H7 (cell line): ENCODE data around the gene GALNT9. TPM values are rescaled to one million over a fixed set of nuclear protein-coding genes. Genes with fewer than 3 reads are reported as not detected.
A peak's percentile ranks its signal among the peaks of the same experiment; 100 is the strongest.

Source experiments
- DNase-seq: peaks from one replicate; pipeline ENCODE4 v3.0.0; 2012
- H3K27me3 ChIP-seq: 2 replicates; pipeline ENCODE4 v1.6.0; 2011; ENCODE audit warnings: mild to moderate bottlenecking, low read length; ENCODE audit not compliant: control insufficient read depth, insufficient read depth
- H3K36me3 ChIP-seq: replicated peaks from 2 replicates; pipeline ENCODE4 v1.5.1; 2011; ENCODE audit warnings: low read length; ENCODE audit not compliant: control insufficient read depth, insufficient read depth
- H3K4me3 ChIP-seq: 2 replicates; pipeline ENCODE4 v1.5.1; 2011; ENCODE audit warnings: low read depth, mild to moderate bottlenecking, control low read depth, low read length, moderate library complexity; ENCODE audit not compliant: insufficient read depth
- total RNA-seq: library from RNA; depleted of rRNA; stranded (reverse); fragments of >200 nt; shearing (Covaris generic); gene quantifications from 2 replicates; pipeline ENCODE4 v1.2.3, GENCODE V29; 2014

GALNT9 gene
- total RNA-seq, 1 experiment from 2014 or later = 0.45 TPM

DNA sequence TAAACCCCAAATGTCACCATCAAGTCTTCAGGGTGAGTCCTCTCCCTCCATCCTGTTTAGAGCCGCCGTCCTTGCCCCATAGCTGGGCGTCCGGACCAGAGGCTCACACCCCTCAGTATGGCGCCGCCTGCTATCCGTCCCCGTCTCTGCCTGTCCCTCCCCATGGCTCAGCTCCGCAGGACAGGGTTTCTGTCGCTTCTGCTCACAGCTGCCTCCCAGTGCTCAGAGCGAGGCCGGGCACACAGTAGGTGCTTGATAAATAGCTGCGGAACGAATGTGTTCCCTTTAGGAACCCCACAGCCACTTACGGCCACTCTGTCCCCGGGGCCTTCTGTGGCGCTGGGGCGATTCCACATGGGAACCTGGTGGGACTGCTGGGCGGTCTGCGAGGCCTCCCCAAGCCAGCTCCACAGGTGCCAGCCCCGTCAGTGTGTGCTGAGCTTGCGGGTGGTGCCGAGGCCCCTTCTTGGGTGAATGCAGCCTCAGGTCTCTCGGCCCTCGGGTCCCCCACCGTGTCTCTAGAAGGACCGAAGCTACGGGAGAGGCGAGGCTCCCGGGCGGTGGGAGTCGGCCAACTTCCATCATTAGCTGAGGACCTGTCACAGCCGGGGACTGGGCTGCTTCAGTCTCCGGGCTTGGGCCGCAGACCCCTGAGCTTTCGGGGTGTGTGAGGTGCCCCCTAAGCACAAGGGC, 122.2 kb downstream of the GALNT9 start:
- peak; percentile 66 for DNase-seq
- Histone ChIP-seq H3K4me3 (no peak overlapping the region), H3K27me3 (peaks cover 7% of the 10 kb centered on the region; the same call in 1 of the 2 replicates), H3K36me3 (no peaks in the 10 kb centered on the region)

GRCh38 chr12:132206046-132206434, 123.3 kb downstream of the GALNT9 start:
- DNase-seq = no peak
- Histone ChIP-seq H3K4me3 (no peak overlapping the region), H3K36me3 (no peaks in the 10 kb centered on the region), H3K27me3 (peaks cover 7% of the 10 kb centered on the region; the same call in 1 of the 2 replicates)

GRCh38 chr12:132205271-132206045, 123.9 kb downstream of the GALNT9 start:
- Histone ChIP-seq H3K27me3 (peaks cover 7% of the 10 kb centered on the region; the same call in 1 of the 2 replicates), H3K4me3 (no peak overlapping the region; the same call in 1 of the 2 replicates), H3K36me3 (no peaks in the 10 kb centered on the region)
- DNase-seq = peak; percentile 88

GRCh38 chr12:132204793-132205270, 124.6 kb downstream of the GALNT9 start:
- DNase-seq = no peak
- H3K27me3 ChIP-seq = peaks cover 7% of the 10 kb centered on the region
- no peak overlapping the region for H3K4me3 ChIP-seq

DNA sequence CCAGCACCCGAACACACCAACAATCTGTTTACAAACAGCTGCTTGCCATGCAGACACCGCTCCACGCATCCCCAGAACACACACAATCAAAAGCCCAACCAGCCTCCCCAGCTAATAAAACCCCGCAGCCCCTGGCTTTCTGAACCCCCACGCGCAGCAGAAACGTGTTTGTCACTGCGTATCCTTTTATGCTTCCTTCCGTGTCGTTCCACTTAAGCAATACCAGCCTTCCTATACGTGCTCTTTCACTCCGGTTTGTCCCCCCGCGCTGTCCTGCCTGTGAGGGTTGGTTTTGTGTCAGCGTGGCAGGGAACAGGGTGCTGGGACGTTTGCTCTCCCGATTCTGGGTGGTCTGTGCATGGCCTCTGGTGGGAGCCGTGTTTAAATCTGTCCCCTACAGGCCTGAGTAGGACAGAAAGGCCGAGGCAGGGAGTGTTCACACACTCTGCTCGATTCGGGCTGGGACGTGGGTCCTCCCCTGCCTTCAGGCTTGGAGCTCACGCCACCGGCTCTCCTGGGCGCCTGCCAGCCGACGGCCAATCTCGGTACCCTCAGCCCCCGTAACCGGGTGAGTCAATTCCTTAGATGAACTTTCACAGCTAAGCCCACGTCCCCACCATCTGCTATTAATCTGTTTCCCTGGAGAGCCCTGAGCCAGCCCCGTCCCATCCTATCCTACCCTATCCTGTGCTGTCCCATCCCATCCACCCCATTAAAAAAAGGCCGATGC, 125.2 kb downstream of the GALNT9 start:
- no peak overlapping the region for H3K4me3 ChIP-seq
- no peaks in the 10 kb centered on the region for H3K36me3 ChIP-seq
- DNase-seq = peak; percentile 62
- H3K27me3 ChIP-seq = peaks cover 7% of the 10 kb centered on the region

More at GRCh38 chr12:132204793-132205270, 124.6 kb downstream of the GALNT9 start:
- no peaks in the 10 kb centered on the region for H3K36me3 ChIP-seq

DNA sequence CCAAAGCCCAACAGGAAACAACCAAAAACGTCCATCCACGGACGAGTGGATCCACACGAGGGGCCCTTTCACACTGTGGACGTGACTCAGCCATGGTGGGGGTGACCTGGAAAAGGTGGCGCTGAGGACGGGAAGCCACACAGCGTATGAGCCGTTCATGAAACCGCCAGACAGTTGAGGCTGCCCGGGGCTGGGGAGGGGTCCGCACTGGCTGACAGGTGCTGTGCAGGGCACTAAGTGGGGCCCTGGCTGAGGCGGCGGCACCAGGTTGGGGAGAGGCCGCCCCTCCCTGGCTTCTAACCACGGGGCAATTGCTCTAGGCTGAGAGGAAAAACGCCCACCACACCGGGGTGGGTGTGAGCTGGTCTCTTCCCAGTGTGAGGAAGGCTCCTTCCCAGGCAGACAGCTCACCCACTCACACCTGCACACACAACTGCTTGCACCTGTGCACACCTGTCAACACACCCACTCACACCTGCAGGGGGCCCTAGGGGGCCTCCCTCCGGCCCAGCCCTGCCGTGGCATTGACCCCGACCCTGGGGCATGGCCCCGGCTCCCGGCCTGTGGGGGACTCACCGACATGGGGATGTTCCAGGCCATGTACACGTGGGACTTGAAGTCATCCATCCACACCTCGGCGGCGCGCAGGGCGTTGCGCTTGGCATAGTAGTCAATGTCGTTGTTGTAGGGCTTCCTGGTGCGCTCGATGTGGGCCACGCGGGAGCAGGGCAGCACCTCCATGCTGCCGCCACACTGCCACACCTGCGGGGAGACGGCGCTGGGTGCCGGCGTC, 126.3 kb downstream of the GALNT9 start:
- no peak overlapping the region for H3K4me3 ChIP-seq
- H3K36me3 ChIP-seq = no peaks in the 10 kb centered on the region
- peak; percentile 64 for DNase-seq
- peaks cover 7% of the 10 kb centered on the region for H3K27me3 ChIP-seq

GRCh38 chr12:132201391-132202120, 127.8 kb downstream of the GALNT9 start:
- DNase-seq = peak; percentile 46
- H3K27me3 ChIP-seq = peaks cover 7% of the 10 kb centered on the region
- no peaks in the 10 kb centered on the region for H3K36me3 ChIP-seq
- no peak overlapping the region for H3K4me3 ChIP-seq

- DNase-seq = no peak
- H3K4me3 ChIP-seq = no peak overlapping the region
- H3K36me3 ChIP-seq = no peaks in the 10 kb centered on the region
- peaks cover 5% of the 10 kb centered on the region for H3K27me3 ChIP-seq
Observed at GRCh38 chr12:132200800-132201199, 128.6 kb downstream of the GALNT9 start.

DNA sequence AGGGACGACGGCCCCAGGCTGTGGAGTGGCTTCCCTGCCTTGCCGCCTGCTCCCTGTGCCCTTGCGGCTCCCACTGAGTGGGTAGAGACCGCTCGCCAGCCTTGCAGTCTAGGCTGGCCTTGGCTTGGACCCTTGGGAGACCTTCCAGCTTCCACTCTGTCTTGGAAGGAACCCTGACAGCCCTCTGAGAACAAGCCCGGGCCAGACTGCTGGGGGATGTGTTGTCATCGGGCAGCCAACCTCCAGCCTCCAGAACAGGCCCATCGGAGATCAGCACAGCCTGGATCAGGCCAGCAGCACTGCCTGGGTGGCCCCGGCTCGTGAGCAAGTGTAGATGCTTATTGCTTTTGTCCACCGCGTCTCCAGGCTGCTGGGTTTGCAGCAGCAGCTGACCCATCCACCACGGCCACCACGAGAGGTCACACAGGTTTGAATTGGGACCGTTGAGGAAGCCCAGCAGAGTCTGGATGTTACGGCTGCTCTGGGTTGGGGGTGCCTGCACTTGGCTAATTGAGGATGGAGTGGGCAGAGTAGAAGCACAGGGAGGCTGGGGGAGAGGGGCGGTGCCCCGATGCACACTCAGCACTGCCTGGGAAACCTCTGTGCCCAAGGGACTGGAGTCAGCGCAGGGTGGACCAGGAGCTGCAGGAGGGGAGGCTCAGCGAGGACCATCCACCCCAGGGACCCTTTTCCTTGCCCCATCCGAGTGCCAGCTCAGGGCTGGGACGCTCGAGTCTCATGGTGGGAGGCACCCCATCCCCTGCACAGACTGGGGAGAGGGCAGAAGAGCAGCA, 129.7 kb downstream of the GALNT9 start:
- Histone ChIP-seq H3K27me3 (no peaks in the 10 kb centered on the region; the same call in none of the 2 replicates), H3K4me3 (no peak overlapping the region), H3K36me3 (no peaks in the 10 kb centered on the region)
- no peak for DNase-seq

DNA sequence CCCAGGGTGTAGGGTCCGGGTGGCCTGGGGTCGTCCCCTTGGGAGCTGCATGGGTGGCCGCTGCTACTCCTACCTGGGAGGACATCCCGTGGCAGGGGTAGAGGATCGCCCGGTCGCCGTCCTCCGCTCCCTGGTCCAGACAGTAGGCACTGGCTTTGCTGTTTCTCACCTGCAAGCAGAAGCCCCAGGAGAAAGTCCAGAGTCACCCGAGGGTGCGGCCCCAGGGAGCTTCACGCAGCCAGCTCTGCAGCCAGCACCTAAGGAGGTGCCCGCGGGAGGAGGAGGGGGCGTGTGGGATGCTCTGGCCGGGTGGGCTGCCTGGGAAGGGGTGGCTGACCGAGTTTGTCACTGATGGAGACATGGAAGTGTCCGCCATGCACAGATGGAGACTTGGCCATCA, 130.3 kb downstream of the GALNT9 start:
- no peaks in the 10 kb centered on the region for H3K36me3 ChIP-seq
- H3K4me3 ChIP-seq = no peak overlapping the region
- no peaks in the 10 kb centered on the region; the same call in 1 of the 2 replicates for H3K27me3 ChIP-seq
- no peak for DNase-seq

DNA sequence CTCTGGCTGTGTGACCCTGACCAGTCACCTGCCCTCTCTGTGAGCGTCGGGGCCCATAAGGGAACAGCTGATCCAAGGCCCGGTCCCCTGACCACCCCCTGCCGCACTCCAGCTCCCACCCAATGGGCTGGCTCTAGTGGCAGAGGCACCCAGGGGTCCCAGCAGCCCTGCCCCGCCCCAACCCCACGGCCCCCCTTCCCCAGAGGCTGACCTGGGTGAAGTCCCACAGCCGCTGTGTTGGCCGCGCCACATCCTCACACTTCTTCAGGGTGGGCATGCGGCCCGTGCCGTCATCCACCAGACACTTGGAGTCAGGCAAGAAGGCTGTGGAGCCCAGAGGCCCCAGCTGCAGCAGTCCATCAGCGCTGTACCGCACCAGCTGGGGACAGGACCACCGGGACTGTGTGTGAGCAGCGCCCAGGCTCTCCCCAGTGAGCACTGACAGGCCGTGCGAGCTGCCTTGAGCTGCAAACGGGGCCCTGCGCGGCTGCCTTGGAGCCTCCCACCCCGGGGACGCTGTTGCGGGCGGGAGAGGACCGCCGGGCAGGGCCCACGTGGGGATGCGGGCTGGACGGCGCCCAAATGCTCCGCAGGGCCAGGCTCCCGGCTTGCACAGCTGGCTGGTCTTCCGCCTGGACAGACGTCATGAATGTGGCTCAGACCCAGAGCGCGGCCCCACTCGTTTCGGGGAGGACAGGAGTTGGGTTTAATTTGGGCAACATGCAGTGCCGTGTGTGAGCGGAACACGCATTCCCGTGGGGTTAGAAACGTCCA, 131.6 kb downstream of the GALNT9 start:
- no peak for DNase-seq
- no peaks in the 10 kb centered on the region; the same call in 1 of the 2 replicates for H3K27me3 ChIP-seq

DNA sequence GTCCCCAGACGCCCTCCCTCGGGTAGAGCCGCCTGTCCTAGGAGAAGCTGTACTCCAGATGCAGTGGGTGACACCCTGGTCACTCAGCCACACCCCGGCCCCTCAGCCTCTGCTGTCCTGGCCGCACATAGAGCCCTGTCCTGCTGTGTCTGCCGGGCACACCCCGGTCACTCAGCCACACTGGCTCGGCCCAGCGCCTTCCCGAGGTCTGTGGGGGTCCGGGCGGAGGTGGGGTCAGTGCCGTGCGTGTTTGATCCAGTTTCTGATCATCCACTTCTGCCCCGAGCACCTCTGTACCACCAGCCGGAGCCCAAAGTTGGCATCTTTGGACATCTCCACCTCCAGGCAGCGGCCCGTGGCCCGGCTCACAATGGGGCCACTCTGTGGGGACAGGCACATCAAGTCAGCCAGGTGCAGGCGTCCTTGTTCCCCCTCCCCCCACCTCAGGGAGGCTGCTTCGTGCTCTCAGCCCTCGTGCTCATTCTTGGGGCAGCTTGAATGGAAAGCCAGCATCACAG, 132.5 kb downstream of the GALNT9 start:
- DNase-seq = no peak

More for the DNA sequence above, 131.6 kb downstream of the GALNT9 start:
- Histone ChIP-seq H3K4me3 (no peak overlapping the region), H3K36me3 (no peaks in the 10 kb centered on the region)

More for the DNA sequence above, 132.5 kb downstream of the GALNT9 start:
- Histone ChIP-seq H3K36me3 (no peaks in the 10 kb centered on the region), H3K27me3 (no peaks in the 10 kb centered on the region; the same call in 1 of the 2 replicates), H3K4me3 (no peak overlapping the region)
